NCI-H1417 (cell line): Measurements from ENCODE around the gene RHD.
"Not testable (repeated sequence)": the region's sequence is repeated elsewhere in the genome, so short reads cannot be mapped to it uniquely, and the experiment has no call there.

Experiments used
- DNase-seq, 3 experiments: peaks; one replicate each; lab custom pipeline; 2025; lab: John Stamatoyannopoulos, UW

Gene RHD

GRCh38 chr1:25356441-25356840 lies 84.1 kb downstream of the RHD start:
- no peak for DNase-seq

- no peak for DNase-seq
Measured at GRCh38 chr1:25356848-25357247, 84.5 kb downstream of the RHD start.

- no peak for DNase-seq
Measured at GRCh38 chr1:25360596-25361581, 88.6 kb downstream of the RHD start.

GRCh38 chr1:25361901-25362300 lies 89.6 kb downstream of the RHD start:
- no peak for DNase-seq

GRCh38 chr1:25362634-25363559 lies 90.6 kb downstream of the RHD start:
- DNase-seq = not testable (repeated sequence)

GRCh38 chr1:25369241-25369640 lies 96.9 kb downstream of the RHD start:
- DNase-seq = no peak

GRCh38 chr1:25369691-25370271 lies 97.5 kb downstream of the RHD start:
- DNase-seq = not testable (repeated sequence)

GRCh38 chr1:25371757-25372156 lies 99.4 kb downstream of the RHD start:
- not testable (repeated sequence) for DNase-seq

- DNase-seq = not testable (repeated sequence)
Measured at GRCh38 chr1:25378367-25378766, 106.1 kb downstream of the RHD start.
